NT2/D1 (cell line): ENCODE results near the gene TPM1.
A peak's percentile ranks its signal among the peaks of the same experiment; 100 is the strongest.

Experiments used
- DNase-seq: peaks from one replicate; pipeline ENCODE4 v3.0.0-alpha.2; 2011; ENCODE audit warnings: low read depth, low spot score
- H3K27me3 ChIP-seq: 2 replicates; pipeline ENCODE4 v1.6.0; 2011; ENCODE audit warnings: mild to moderate bottlenecking; ENCODE audit not compliant: insufficient read length, insufficient read depth
- H3K36me3 ChIP-seq: 2 replicates; pipeline ENCODE4 v1.6.1; 2011; ENCODE audit warnings: mild to moderate bottlenecking, low read length, mixed read lengths; ENCODE audit not compliant: insufficient read depth, insufficient read length
- H3K4me1 ChIP-seq: 2 replicates; pipeline ENCODE4 v1.5.1; 2011; ENCODE audit not compliant: insufficient read depth, insufficient read length
- H3K4me3 ChIP-seq: 2 replicates; pipeline ENCODE4 v1.5.1; 2011; ENCODE audit warnings: low read depth; ENCODE audit not compliant: insufficient read length
- H3K9ac ChIP-seq: 2 replicates; pipeline ENCODE4 v1.6.0; 2011; ENCODE audit warnings: low read depth; ENCODE audit not compliant: insufficient read length
- H3K9me3 ChIP-seq: 2 replicates; pipeline ENCODE4 v1.5.1; 2011; ENCODE audit warnings: mild to moderate bottlenecking, low read length; ENCODE audit not compliant: insufficient read depth
- SUZ12 ChIP-seq: IDR thresholded peaks from 2 replicates; pipeline ENCODE4 v1.6.1; 2011; ENCODE audit not compliant: insufficient read length, insufficient read depth; ENCODE audit errors: extremely low read depth
- YY1 ChIP-seq: IDR thresholded peaks from 2 replicates; pipeline ENCODE4 v1.6.1; 2011; ENCODE audit not compliant: insufficient read length, insufficient read depth
- ZNF274 ChIP-seq: IDR thresholded peaks from 2 replicates; pipeline ENCODE4 v1.6.1; 2011; ENCODE audit warnings: mild to moderate bottlenecking, low read depth, low read length

Gene TPM1

DNA sequence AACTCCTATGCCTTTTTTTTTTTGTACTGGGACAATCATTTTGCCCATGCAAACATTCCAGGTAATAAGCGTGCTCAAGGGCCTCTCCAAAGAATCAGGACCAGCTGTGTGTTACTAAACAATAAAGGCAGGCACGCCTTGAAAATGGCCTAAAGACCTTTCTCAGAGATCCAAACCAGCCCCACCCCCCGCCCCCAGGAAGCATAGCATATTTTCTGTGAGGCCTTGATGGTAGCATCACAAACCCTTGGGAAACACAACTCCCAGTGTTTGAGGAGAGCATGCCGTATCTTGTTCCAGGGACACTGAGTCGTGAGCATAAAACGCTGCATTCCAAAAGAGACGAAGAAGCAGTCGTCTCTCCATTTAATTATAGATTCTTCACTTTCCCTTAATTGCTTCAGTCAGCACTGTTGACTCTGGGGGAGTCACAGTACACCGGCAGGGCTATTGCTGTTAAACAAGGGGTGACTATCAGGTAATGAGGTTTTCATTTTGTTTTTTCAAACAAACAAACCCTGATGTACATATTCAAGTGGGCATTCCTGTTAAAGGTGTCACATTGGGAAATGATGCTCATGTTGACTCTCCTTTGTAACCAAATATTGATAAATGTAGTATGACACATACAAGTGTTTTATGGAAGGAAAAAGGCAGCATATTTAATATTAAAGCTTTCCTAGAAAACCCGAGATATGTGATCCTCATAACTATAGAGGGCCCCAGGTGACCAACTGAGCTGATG lies 4.4 kb upstream of the TPM1 start:
- TF ChIP-seq ZNF274: no peak
- TF ChIP-seq YY1: no peak
- DNase-seq: no peak
- H3K4me3 ChIP-seq: no peak overlapping the region

DNA sequence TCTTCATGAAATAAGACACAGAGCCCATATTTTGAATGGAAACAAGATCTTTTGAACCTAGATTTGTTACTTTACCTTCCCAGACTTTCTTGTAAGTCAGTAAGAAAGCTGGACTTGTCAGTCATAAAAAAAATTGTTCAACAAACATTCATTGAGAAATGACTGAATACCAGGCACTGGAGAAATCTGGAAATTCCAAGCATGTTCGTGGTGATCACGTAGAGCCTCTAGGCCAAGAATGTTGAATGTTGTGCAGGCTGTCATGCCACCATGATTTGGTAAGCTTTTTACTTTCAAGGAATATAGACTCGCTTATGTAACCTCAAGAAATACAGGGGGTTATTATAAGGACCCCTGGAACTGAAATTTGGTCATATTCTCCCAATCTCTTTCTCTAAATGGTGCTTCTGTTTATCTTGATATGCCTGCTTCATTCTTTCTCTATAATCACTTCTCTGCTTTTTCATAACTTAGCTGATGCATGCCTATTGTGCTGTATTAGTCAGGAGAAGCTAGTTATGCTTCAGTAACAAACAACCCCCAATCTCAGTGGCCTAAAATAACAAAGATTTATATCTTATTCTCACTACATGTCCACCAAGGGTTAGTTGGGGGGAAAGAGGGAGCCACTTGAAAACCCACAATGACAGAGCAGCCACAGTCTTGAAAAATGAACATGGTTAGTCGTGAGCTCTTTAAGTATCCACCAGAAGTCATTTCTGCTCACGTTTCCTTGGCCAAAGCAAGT lies 3.4 kb upstream of the TPM1 start:
- H3K4me3 ChIP-seq: no peak overlapping the region
- no peak for DNase-seq
- no peak overlapping the region for H3K9ac ChIP-seq
- TF ChIP-seq YY1 (no peak), SUZ12 (no peak), ZNF274 (no peak)
- peaks cover 5% of the 10 kb centered on the region for H3K4me1 ChIP-seq
- H3K9me3 ChIP-seq: 0 out of 2 replicates have a peak, but pooled peaks cover 7% of the 10 kb centered on the region
- peaks cover 4% of the 10 kb centered on the region for H3K27me3 ChIP-seq
- peaks cover 12% of the 10 kb centered on the region for H3K36me3 ChIP-seq

More for the DNA sequence above, 4.4 kb upstream of the TPM1 start:
- Histone ChIP-seq H3K27me3 (peaks cover 4% of the 10 kb centered on the region), H3K9me3 (0 out of 2 replicates have a peak, but pooled peaks cover 7% of the 10 kb centered on the region), H3K36me3 (peaks cover 2% of the 10 kb centered on the region), H3K4me1 (peaks cover 3% of the 10 kb centered on the region), H3K9ac (no peak overlapping the region)

DNA sequence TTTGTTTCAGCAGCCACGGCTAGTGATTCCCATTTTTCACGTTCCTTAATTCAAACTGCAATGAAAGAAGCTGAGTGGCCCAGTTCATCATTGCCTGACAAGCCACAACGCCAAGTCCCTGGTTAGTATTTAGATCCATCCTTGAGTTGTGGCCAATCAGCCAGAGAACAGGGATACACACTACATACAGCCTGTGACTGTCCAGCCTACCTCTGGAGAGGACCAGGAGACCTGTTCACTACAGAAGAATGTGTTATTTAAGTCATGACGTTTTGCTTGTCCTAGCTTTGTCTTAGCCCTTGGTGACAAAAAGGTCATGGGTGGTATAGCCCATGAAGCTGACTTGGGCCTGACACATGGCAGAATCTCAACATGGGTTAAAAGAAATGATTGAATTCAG lies 2.7 kb upstream of the TPM1 start:
- H3K9me3 ChIP-seq: 0 out of 2 replicates have a peak, but pooled peaks cover 7% of the 10 kb centered on the region
- H3K4me3 ChIP-seq: no peak overlapping the region
- H3K4me1 ChIP-seq: peaks cover 6% of the 10 kb centered on the region
- TF ChIP-seq YY1: no peak
- no peak for TF ChIP-seq SUZ12
- no peak for TF ChIP-seq ZNF274
- peaks cover 19% of the 10 kb centered on the region for H3K36me3 ChIP-seq
- no peak overlapping the region for H3K9ac ChIP-seq
- no peak for DNase-seq
- H3K27me3 ChIP-seq: peaks cover 4% of the 10 kb centered on the region

DNA sequence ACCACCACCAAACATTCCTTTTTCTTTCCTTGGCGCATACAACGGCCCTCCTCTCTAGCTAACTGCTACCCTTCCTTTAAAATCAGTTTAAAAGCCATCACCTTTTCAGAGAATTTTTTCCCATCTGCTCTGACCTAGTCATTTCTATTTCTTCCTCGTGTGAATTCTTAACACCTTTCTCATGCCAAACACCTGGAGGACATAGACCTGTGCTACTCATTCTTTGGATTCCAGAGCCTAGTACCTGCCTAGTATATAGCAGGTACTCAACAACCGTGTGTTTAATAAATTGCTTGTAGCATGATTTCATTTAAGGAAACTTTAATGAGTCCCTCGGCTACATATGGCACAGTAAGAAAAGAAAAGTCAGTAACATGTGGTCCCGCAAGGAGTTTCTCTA lies 2.0 kb upstream of the TPM1 start:
- TF ChIP-seq SUZ12: no peak
- no peak for TF ChIP-seq YY1
- no peak for TF ChIP-seq ZNF274
- H3K9ac ChIP-seq: no peak overlapping the region
- DNase-seq: no peak

DNA sequence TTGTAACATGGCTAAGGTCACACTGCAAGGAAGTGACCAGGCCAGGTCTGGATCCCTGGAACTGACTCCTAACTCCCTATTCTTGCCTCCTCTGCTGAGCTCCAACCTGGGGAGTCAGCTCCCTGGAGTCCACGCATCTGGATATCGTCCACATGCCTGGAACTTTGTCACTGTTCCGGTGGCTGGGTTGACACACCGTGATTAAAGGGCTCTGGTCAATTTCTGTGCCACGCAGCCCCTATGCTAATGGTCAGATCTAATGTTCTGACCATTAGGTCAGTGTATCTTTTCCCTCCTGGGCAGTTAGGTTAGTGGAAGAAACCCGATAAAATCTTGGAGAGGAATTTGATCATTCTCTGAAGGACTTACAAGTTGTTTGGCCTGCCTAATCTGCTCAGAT lies 1.6 kb upstream of the TPM1 start:
- 0 out of 2 replicates have a peak, but pooled peaks cover 7% of the 10 kb centered on the region for H3K9me3 ChIP-seq
- DNase-seq: no peak

More for the DNA sequence above, 2.0 kb upstream of the TPM1 start:
- no peak overlapping the region for H3K4me3 ChIP-seq
- H3K36me3 ChIP-seq: peaks cover 26% of the 10 kb centered on the region
- peaks cover 4% of the 10 kb centered on the region for H3K27me3 ChIP-seq
- peaks cover 6% of the 10 kb centered on the region for H3K4me1 ChIP-seq
- H3K9me3 ChIP-seq: 0 out of 2 replicates have a peak, but pooled peaks cover 7% of the 10 kb centered on the region

DNA sequence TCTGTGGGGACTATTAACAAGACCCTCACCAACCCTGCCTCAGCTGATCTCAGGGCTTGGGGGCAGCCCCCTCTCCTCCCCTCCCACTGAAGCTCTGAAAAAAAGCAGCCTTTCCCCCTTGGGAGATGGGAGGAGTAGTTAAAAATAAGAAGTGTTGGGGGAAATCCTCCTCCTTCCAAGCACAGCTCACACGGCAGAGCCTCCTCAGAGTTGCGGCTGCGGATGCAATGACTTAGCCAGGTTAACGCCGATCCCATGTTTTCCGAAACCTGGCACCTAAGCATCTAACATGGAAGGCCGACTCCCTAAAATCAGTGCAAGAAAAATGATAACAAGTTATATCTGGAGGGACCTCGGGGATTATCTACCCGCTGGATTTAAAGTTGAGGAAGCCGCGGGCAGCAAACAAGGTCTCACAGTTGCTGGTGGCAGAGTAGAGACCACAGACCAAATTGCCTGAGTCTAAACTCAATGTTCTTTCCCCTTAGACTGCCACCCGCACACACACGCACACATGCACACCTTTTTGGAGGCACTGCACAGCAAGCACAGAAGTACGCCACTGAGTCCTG lies 1.1 kb upstream of the TPM1 start:
- Histone ChIP-seq H3K9me3 (0 out of 2 replicates have a peak, but pooled peaks cover 7% of the 10 kb centered on the region), H3K4me3 (peak overlapping the region; percentile 96), H3K9ac (peak overlapping the region; percentile 94), H3K36me3 (peaks cover 36% of the 10 kb centered on the region), H3K4me1 (peaks cover 3% of the 10 kb centered on the region), H3K27me3 (peaks cover 4% of the 10 kb centered on the region)
- no peak for DNase-seq
- TF ChIP-seq ZNF274: no peak
- TF ChIP-seq SUZ12: no peak
- TF ChIP-seq YY1: no peak

More for the DNA sequence above, 1.6 kb upstream of the TPM1 start:
- Histone ChIP-seq H3K9ac (no peak overlapping the region), H3K4me3 (no peak overlapping the region), H3K4me1 (peaks cover 6% of the 10 kb centered on the region), H3K36me3 (peaks cover 30% of the 10 kb centered on the region), H3K27me3 (peaks cover 4% of the 10 kb centered on the region)
- TF ChIP-seq SUZ12 (no peak), ZNF274 (no peak), YY1 (no peak)

DNA sequence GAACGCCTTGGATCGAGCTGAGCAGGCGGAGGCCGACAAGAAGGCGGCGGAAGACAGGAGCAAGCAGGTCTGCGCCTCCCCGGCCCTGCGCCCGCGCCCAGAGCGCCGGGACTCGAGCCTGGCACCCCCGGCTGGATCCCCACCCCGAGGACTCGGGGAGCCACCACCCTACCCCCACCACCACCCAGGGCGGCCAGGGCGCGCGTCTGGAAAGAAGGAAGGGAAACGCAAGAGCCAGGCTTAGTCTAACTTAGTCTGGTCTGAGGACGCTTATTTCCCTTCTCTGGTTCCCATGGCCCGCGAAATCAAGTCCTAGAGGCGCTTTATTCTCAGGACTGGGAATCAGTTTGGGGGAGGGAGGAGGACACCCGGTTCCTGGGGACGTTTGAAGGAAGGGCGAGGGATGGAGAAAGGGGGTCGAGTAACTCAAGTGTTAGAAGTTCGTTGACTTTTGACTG lies 359 bp downstream of the TPM1 start:
- H3K27me3 ChIP-seq: peaks cover 4% of the 10 kb centered on the region
- H3K36me3 ChIP-seq: peaks cover 44% of the 10 kb centered on the region
- 0 out of 2 replicates have a peak, but pooled peaks cover 7% of the 10 kb centered on the region for H3K9me3 ChIP-seq
- peak overlapping the region; percentile 96 for H3K4me3 ChIP-seq
- no peak for DNase-seq
- peaks cover 7% of the 10 kb centered on the region for H3K4me1 ChIP-seq
- TF ChIP-seq SUZ12 (no peak), YY1 (no peak), ZNF274 (no peak)
- peak overlapping the region; percentile 97 for H3K9ac ChIP-seq
